ENCODE results near the gene DIAPH3.

DIAPH3 gene

GRCh38 chr13:60019119-60019993 lies 144.4 kb downstream of the DIAPH3 start (continued):
- TF ChIP-seq GLIS2 (tag by site-specific recombination; IDR thresholded peaks at IDR 0.05), result no peak
- TF ChIP-seq ZNF610 (tag by site-specific recombination; IDR thresholded peaks at IDR 0.05; ENCODE audit: borderline replicate concordance), result no peak
- TF ChIP-seq OVOL3 (tag by site-specific recombination; IDR thresholded peaks at IDR 0.05), result no peak
- TF ChIP-seq YY2 (tag by site-specific recombination; IDR thresholded peaks at IDR 0.05), result no peak
- TF ChIP-seq ZNF600 (tag by site-specific recombination; IDR thresholded peaks at IDR 0.05), result no peak
- no peak for TF ChIP-seq ZNF416 (tag by site-specific recombination; IDR thresholded peaks at IDR 0.05)

DNA sequence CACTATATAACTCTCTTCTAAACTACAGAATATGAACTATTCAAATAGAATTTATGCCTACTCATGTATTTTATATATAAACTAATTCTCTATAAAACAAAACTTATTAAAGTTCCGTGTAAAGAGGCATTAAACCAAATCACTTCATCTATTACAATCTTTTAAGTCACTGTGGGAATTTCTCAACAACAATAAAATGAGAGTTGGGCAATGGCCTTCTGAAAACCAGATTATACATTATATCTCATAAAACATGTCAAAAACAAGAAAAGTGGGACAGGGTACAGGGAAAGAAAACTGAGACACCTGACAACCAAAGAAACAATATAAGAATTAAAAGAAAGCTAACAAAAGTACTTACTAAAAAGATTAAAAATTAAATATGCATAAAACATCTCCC lies 145.2 kb downstream of the DIAPH3 start:
- H3K4me1 ChIP-seq (ENCODE audit: control insufficient read depth, insufficient read depth, low read length), result no peaks in the 10 kb centered on the region
- ChIA-PET POLR2A (no interaction called here), CTCF (no interaction called here)
- H3K4me3 ChIP-seq (ENCODE audit: low read depth, low read length), result no peak overlapping the region
- no peak for TF ChIP-seq TCF7L2 (IDR thresholded peaks at IDR 0.05; ENCODE audit: borderline replicate concordance, low read depth, low read length)
- no peak for TF ChIP-seq ZNF530 (tag by site-specific recombination; IDR thresholded peaks at IDR 0.05; ENCODE audit: low read depth)
- TF ChIP-seq, protein P1, sequence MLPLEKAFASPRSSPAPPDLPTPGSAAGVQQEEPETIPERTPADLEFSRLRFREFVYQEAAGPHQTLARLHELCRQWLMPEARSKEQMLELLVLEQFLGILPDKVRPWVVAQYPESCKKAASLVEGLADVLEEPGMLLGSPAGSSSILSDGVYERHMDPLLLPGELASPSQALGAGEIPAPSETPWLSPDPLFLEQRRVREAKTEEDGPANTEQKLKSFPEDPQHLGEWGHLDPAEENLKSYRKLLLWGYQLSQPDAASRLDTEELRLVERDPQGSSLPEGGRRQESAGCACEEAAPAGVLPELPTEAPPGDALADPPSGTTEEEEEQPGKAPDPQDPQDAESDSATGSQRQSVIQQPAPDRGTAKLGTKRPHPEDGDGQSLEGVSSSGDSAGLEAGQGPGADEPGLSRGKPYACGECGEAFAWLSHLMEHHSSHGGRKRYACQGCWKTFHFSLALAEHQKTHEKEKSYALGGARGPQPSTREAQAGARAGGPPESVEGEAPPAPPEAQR (tag by site-specific recombination; IDR thresholded peaks at IDR 0.05), result no peak
- no peak for TF ChIP-seq ZNF311 (tag by site-specific recombination; IDR thresholded peaks at IDR 0.05; ENCODE audit: borderline replicate concordance)
- TF ChIP-seq, protein P2, sequence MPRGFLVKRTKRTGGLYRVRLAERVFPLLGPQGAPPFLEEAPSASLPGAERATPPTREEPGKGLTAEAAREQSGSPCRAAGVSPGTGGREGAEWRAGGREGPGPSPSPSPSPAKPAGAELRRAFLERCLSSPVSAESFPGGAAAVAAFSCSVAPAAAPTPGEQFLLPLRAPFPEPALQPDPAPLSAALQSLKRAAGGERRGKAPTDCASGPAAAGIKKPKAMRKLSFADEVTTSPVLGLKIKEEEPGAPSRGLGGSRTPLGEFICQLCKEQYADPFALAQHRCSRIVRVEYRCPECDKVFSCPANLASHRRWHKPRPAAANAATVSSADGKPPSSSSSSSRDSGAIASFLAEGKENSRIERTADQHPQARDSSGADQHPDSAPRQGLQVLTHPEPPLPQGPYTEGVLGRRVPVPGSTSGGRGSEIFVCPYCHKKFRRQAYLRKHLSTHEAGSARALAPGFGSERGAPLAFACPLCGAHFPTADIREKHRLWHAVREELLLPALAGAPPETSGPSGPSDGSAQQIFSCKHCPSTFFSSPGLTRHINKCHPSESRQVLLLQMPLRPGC (tag by site-specific recombination; IDR thresholded peaks at IDR 0.05), result no peak
- TF ChIP-seq GFI1B (tag by site-specific recombination; IDR thresholded peaks at IDR 0.05), result no peak
- no peak for TF ChIP-seq ZFP3 (tag by site-specific recombination; IDR thresholded peaks at IDR 0.05; ENCODE audit: low read depth)
- no peak for TF ChIP-seq ZNF211 (tag by site-specific recombination; IDR thresholded peaks at IDR 0.05; ENCODE audit: low read depth)
- no peak for TF ChIP-seq HOXC10 (CRISPR knock-in tag; IDR thresholded peaks at IDR 0.05)
- TF ChIP-seq, protein P3, sequence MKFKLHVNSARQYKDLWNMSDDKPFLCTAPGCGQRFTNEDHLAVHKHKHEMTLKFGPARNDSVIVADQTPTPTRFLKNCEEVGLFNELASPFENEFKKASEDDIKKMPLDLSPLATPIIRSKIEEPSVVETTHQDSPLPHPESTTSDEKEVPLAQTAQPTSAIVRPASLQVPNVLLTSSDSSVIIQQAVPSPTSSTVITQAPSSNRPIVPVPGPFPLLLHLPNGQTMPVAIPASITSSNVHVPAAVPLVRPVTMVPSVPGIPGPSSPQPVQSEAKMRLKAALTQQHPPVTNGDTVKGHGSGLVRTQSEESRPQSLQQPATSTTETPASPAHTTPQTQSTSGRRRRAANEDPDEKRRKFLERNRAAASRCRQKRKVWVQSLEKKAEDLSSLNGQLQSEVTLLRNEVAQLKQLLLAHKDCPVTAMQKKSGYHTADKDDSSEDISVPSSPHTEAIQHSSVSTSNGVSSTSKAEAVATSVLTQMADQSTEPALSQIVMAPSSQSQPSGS (tag by site-specific recombination; IDR thresholded peaks at IDR 0.05; ENCODE audit: low read depth), result no peak
- no peak for TF ChIP-seq ZNF571 (tag by site-specific recombination; IDR thresholded peaks at IDR 0.05)
- TF ChIP-seq ZNF785 (tag by site-specific recombination; IDR thresholded peaks at IDR 0.05), result no peak
- no peak for TF ChIP-seq SALL2 (tag by site-specific recombination; IDR thresholded peaks at IDR 0.05; ENCODE audit: borderline replicate concordance)
- TF ChIP-seq ZSCAN30 (tag by site-specific recombination; IDR thresholded peaks at IDR 0.05), result no peak
- no peak for TF ChIP-seq ZNF114 (tag by site-specific recombination; IDR thresholded peaks at IDR 0.05)
- TF ChIP-seq EGR2 (tag by site-specific recombination; IDR thresholded peaks at IDR 0.05; ENCODE audit: low read depth), result no peak
- TF ChIP-seq, protein P4, sequence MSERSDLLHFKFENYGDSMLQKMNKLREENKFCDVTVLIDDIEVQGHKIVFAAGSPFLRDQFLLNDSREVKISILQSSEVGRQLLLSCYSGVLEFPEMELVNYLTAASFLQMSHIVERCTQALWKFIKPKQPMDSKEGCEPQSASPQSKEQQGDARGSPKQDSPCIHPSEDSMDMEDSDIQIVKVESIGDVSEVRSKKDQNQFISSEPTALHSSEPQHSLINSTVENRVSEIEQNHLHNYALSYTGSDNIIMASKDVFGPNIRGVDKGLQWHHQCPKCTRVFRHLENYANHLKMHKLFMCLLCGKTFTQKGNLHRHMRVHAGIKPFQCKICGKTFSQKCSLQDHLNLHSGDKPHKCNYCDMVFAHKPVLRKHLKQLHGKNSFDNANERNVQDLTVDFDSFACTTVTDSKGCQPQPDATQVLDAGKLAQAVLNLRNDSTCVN (tag by site-specific recombination; optimal IDR thresholded peaks at IDR 0.05), result no peak
- TF ChIP-seq, protein P5, sequence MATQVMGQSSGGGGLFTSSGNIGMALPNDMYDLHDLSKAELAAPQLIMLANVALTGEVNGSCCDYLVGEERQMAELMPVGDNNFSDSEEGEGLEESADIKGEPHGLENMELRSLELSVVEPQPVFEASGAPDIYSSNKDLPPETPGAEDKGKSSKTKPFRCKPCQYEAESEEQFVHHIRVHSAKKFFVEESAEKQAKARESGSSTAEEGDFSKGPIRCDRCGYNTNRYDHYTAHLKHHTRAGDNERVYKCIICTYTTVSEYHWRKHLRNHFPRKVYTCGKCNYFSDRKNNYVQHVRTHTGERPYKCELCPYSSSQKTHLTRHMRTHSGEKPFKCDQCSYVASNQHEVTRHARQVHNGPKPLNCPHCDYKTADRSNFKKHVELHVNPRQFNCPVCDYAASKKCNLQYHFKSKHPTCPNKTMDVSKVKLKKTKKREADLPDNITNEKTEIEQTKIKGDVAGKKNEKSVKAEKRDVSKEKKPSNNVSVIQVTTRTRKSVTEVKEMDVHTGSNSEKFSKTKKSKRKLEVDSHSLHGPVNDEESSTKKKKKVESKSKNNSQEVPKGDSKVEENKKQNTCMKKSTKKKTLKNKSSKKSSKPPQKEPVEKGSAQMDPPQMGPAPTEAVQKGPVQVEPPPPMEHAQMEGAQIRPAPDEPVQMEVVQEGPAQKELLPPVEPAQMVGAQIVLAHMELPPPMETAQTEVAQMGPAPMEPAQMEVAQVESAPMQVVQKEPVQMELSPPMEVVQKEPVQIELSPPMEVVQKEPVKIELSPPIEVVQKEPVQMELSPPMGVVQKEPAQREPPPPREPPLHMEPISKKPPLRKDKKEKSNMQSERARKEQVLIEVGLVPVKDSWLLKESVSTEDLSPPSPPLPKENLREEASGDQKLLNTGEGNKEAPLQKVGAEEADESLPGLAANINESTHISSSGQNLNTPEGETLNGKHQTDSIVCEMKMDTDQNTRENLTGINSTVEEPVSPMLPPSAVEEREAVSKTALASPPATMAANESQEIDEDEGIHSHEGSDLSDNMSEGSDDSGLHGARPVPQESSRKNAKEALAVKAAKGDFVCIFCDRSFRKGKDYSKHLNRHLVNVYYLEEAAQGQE (tag by site-specific recombination; IDR thresholded peaks at IDR 0.05), result no peak
- H3K9me3 ChIP-seq (ENCODE audit: control insufficient read depth, insufficient read depth, low read depth, low read length), result no peaks in the 10 kb centered on the region
- no peak overlapping the region for H3K27ac ChIP-seq (ENCODE audit: extremely low read depth, low read depth, low read length)
- no peaks in the 10 kb centered on the region for H3K36me3 ChIP-seq (ENCODE audit: control insufficient read depth in 2 of 2, insufficient read depth in 1 of 2, low read length in 2 of 2)
